ENCODE measurements around the gene PDLIM7.
A peak's percentile ranks its signal among the peaks of the same experiment; 100 is the strongest.

Gene PDLIM7

DNA sequence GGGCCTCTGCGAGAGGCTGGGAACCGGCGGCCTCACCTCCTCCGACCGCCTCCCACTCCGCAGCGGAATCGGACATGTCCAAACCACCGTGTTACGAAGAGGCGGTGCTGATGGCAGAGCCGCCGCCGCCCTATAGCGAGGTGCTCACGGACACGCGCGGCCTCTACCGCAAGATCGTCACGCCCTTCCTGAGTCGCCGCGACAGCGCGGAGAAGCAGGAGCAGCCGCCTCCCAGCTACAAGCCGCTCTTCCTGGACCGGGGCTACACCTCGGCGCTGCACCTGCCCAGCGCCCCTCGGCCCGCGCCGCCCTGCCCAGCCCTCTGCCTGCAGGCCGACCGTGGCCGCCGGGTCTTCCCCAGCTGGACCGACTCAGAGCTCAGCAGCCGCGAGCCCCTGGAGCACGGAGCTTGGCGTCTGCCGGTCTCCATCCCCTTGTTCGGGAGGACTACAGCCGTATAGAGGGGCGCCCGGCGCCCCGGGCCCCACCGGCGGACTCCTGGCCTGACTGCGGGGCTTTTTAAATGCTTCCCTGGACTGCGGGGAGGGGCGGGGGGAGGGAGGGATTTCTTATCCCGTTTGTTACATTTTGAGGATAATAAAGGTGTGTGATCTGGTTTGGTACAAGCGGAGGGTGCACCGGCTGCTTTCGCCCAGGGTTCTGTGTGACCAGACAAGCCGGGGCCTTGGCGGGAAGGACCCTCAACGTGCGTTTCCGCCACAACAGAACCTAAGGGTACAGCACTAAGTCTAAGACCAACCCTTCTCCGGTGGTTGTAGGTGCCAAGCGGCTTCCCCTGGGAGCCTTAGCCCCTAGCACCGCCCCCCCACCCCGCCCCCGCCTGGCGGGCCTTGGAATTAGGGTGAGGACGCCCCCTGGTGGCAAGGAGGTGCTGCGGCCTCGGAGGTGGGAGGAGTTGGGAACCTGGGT is 41.5 kb downstream of the PDLIM7 start:
- peak; percentile 98 for DNase-seq

DNA sequence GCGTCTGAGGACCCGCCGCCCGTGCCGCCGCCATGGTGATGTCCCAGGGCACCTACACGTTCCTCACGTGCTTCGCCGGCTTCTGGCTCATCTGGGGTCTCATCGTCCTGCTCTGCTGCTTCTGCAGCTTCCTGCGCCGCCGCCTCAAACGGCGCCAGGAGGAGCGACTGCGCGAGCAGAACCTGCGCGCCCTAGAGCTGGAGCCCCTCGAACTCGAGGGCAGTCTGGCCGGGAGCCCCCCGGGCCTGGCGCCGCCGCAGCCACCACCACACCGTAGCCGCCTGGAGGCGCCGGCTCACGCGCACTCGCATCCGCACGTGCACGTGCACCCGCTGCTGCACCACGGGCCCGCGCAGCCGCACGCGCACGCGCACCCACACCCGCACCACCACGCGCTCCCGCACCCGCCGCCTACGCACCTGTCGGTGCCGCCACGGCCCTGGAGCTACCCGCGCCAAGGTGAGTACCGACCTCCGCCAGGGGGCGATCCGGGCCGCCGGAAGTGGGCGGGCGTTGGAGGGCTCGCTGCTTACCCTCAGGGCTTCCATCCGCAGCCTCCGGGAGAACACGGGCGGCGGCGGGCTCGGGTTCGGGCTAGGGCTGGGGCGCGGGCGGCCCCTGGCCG is 42.3 kb downstream of the PDLIM7 start:
- peak; percentile 98 for DNase-seq

DNA sequence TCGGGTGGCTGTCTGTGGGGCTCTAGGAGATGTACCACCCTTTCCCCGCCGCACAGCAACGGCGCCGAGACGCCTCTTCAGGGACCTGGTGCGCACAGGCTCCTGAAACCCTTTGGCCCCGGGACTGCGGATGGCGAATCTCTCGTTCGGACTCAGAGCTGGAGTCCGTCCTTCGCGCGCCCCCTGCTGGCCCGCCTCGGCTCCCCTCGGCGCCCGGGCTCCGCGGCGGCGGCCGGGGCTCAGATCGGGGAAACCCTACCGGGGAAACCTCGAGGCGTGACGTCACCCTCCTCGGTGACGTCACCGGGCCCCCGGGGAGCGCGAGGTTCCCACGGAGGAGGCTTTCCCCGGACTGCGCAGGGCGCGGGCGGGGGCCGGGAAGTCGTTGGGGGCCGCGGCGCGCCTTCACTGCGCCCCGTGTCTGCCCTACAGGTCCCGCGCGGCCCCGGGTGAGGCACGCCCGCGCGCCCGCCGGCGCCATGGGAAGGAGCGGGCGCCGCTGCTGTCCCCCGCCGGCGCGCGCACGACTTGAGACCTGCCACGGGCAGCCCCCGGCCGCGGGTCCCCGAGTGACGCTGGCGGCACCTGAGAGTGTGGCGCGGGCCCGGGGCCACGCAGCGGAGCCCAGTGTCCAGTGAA is 42.9 kb downstream of the PDLIM7 start:
- peak; percentile 99 for DNase-seq

DNA sequence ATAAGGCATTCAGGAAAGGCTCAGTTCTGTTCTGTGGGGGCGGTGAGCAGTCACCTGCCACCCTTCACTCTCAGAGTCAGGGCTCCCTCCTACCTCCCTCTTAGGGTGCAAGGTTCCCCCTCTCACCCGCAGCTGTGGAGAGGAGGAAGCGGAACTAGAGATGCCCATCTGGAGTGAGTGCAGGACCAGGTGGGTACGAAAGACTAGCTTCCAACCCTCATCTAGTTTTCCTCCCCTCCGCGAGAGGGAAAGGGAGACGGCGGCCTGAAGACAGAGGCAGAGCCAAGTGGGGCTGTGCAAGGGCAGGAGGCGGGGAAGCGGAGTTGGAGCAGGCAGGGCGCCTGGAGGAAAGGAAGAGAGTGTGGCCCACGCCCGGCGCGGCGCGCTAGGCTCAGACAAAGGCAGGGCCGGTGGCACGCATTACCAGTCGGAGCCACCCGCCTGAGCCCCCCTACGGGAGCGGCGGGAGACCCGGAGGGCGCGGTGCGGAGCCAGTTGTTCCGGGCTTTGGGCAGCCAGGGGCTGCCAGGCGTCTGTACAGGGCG is 43.5 kb downstream of the PDLIM7 start:
- DNase-seq: no peak

DNA sequence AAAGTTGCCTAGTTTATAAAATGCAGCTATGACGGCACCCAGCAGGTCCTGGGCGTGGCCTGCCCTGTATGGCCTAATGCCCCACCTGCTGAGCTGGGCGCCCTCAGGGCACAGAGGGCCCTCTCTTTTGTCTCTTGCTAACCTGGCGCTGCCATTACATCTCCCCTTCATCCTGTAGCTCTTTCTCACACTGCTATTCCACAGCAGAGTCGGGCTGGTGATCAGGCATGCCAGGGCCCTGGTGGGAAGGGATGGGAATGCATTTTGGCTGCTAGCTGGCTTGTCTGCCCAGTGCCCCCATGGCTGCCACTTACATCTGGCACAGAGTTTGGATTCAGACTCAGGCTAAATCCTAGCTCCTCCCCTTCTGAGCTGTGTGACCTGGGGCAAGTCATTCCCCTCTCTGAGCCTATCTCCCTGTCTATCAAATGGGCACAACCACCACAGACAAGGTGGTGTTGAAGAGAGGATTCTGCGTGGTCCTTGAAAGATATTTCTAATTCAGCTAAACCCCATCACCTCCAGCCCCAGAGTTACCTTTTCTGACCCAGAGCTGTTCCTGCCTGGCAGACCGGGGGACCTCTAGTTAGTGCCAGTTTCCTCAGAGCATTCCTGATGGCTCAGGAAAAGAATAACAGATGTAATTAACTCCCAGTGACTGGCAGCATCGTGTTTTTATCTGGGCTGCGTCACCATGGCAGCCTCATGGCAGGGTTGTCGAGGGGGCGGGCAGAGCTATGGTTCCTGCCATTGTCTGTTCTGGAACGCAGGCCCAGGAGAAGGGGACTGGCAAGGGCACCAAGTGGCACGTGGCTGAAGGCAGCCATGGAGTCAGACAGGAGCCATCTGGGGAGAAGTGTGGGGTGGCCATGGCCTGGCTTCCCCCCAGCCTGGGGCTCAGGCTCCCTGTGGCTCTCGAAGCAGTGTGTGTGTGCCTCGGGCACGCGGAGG is 44.4 kb downstream of the PDLIM7 start:
- DNase-seq: no peak

DNA sequence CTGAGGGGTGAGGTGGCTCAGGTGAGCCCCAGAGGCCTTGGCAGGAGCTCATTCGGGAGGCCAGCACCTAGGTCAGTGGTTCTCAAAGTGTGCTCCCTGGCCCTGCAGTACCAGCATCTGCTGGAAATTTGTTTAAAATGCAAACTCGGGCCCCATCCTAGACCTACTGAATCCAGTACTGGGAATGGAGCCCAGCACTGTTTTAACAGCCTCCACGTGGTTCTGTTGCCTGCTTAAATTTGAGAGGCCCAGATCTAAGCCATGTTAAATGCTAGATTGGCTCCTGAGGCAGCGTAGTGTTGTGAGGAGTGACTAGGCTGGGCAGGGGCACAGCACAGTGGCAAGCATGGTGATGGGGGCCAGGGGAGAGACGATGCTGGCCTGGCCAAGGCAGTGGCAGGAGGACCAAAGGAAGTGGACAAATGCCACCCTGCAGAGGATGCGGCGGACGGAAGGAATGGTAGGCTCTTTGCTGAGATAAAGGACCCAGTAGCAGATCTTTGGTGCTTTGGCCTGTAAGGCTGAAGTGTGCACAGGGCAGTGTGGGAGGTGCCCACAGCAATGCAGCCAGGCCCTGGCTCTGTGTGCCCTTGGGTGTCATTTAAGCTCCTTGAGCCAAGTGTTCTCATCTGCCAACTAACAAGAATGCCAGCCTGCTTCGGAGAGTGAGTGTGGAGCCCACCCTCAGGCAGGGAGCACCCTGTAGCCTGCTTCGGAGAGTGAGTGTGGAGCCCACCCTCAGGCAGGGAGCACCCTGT is 46.6 kb downstream of the PDLIM7 start:
- DNase-seq: no peak

DNA sequence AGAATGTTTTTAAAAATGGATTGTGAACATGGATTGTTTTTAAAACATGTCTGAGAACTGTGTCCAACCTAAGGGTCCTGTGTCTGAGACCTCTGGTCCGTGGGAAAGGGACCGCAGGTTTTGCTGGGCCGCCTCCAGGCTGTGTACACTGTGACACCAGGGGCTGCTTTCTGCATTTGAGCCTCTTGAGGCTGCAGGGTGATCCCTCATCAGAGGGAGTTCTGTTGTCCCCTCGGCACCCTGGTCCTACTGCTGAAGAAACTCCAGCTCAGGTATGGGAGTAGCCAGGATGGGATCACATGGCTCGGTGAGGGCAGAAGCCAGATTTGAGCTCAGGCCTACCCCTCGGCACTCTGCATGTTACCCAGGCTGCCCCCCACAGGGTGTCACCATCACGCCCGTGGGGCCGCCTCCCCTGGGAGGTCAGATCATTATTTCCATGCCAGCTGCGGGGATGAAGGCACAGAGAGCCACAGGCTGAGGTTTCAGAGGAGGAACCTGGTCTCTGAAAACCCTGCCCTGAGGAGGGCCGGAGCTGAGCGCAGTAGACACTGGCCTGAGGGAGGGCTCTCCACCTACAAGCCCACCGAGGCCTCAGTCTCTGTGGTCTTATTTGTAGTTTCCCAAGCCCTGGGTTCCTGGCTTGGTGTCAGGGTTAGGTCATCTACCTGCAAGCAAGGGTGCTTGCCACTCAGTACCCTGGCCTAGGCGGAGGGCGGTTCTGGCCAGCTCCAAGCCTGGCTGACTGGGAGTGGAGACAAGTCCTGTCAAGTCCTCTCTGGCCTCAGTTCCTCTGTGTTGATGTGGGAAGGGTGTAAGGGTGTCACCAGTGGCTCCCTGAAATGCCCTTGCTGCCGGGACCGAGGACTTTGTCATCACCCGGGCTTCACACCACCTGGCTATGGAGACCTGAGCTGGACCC is 48.0 kb downstream of the PDLIM7 start:
- no peak for DNase-seq

DNA sequence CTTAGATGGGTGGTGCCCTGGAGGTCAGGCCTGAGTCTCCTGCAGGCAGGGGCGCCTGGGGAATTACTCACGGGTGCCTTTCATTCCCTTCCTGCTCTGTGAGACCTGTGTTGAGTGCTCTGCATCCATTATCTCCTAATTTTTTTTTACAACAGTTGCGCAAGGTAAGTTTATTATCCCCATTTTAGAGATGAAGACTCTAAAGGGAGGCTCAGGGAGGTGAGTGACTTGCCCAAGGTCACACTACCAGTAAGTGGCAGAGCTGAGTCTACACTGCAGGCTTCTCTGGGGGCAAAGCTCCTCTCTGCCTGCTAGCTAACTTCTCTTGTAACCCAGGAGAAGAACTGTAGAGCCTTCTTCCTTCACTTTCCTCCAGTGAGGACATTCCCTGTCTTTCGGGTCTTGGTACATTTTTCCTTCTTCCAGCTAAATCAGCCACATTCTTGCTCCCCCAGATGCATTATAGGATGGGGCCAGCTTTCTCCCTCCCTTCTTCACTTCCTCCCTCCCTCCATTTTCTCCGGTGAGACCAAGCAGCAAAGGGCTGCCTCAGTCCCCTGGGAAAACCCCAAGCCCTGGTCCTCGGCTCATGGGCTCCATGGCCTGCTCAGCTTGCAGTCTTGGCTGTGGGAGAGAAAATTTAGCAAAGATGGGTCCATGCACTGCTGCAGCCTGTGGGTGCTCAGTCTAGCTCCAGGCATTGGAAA is 49.0 kb downstream of the PDLIM7 start:
- DNase-seq: no peak

DNA sequence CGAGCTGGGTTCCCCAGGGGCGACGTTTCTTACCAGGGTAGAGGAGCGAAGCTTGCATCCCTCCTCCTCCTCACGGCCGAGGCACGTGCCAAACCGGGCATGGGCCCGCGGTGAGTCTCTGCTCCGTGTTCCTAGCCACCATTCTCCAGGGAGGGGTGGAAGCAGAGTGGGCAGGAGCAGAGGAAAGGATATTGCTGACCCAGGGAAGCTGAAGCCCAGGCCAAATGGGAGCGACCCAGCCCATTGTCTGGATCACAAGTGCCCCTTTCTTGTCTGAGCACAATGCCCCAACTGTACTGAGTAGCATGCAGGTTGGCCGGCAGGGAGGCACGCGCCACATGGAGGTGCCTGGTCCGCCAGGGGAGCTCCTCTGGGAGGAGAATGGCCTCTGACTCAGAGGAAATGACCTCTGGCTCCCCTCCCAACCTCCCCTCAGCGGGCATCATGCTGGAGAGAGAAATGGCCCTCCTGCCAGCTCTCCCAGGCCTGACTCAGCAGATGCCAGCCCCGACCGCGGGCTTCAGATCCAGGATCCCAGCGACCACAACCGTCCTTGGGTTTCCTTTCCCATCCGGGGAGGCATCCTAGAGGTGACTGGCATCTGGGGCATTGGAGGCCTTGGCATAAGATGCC is 49.7 kb downstream of the PDLIM7 start:
- DNase-seq: no peak

DNA sequence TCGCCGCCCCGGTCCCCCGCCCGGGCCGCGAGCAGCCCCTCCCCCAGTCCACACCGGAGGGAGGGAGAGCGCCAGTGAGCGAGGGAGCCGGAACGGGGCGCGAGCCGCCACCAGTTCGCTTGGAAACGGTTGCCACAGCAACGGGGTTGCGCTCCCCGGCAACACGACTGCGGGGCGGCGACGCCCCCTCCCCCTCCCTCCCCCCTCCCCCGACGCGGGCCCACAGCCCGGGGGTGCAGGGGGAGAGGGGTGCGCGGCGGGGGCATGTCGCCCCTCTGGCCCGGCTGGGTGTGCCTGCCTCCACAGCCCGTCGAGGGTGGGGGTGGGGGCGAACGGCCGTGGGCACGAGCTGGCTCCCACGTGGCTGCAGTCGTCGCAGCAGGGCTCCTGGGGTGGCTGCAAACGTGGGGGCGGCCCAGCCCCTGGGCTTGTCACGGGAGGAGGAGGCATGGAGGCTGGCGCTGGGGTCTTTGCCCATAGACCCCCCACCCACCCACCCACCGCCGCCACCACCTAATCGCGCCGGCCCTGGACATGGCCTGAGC is 50.3 kb downstream of the PDLIM7 start:
- peak; percentile 89 for DNase-seq

DNA sequence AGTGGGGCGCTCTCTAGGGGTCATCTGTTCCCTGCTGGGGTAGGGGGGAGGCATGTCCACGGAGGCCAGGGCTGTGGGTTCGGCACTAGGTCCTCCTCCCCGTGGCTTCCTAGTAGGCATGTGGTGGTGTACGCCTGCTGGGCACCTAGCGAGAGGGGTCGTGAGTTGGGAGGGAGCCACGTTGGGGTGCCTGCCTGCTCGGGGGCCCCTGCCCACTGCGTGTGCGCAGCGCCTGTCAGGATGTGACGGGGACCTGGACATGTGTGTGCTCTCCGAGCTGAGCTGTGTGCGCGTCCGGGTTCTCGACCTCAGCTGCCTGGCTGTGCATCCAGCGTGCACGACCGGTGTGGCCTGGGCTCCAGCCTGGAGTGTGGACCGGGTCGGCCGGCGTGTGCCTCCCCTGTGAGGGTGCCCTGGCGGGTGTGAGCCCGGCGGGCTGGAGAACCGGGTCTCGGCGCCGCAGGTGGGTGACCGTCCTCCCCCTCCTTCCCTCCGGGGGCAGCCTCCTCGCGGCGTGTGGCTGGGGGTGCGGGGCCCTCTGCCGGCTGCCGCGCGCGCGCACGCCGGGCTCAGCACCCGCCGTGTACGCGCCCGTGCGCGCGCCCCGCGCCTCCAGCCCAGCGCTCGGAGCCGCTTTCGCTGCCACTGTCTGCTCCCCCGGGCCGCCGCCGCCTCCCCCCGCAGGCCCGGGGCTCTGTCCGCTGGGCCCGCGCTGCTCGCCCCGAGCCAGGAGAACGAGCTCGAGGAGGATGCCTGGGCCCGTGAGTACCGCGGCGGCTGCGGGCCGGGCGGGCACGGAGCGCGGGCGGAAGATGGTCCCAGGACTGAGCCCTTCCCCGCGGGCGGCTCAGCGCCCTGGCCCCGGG is 51.0 kb downstream of the PDLIM7 start, which contains the start of gene PRR7:
Gene PRR7, plus strand, starts transcription at position 615 of the 866 bp plus-strand sequence. CDS start 8,254 bp downstream, outside the sequence.
- DNase-seq: peak; percentile 90

DNA sequence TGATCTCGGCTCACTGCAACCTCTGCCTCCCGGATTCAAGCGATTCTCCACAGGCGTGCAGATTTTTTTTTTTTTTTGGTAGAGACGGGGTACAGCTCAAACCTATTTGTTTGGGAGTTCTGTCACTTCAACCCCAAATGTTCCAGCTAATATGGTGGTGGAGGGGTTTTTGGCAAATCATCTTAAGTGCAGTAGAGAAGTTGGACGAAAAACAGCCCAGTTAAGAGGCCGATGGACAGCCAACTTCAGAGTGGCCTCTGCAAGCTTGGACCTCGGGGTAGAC is 51.5 kb downstream of the PDLIM7 start:
- no peak for DNase-seq

DNA sequence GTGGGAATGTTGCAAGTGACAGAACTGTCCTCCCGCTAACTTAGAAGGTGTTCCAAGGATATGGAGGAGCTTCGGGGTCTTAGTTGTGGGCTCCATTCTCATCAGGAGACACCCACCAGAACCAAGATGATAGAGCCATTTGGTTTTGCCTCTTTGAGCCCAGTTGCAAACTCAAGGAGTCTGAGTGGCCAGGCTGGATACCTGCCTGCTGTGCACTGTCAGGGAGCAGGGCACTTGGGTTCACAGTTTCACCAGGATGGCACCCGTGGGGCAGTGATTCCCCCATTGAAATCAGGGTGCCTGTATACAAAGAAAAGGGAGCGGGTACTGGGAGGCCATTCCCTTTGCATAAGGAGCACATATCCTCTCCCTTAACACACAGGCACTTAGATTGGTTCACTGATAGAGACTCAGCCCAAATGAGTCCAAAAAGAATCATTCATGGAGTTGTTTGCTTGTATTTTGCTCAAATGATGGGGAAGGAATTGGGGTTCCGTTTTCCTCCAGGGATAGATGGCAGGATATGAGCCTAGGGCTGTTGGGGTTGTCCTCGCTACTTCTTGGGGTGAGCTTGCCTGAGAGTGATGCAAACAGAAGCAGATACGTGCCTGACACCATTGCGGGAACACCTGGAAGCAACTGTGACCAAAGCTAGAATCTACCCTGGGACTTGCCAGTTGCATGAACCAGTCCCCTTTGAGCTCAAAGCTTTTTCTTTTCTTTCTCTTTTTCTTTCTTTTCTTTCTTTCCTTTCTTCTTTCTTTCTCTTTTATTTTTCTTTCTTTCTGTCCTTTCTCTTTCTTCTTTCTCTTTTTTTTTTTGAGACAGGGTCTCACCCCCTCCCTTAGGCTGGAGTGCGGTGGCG is 52.1 kb downstream of the PDLIM7 start:
- DNase-seq: no peak

DNA sequence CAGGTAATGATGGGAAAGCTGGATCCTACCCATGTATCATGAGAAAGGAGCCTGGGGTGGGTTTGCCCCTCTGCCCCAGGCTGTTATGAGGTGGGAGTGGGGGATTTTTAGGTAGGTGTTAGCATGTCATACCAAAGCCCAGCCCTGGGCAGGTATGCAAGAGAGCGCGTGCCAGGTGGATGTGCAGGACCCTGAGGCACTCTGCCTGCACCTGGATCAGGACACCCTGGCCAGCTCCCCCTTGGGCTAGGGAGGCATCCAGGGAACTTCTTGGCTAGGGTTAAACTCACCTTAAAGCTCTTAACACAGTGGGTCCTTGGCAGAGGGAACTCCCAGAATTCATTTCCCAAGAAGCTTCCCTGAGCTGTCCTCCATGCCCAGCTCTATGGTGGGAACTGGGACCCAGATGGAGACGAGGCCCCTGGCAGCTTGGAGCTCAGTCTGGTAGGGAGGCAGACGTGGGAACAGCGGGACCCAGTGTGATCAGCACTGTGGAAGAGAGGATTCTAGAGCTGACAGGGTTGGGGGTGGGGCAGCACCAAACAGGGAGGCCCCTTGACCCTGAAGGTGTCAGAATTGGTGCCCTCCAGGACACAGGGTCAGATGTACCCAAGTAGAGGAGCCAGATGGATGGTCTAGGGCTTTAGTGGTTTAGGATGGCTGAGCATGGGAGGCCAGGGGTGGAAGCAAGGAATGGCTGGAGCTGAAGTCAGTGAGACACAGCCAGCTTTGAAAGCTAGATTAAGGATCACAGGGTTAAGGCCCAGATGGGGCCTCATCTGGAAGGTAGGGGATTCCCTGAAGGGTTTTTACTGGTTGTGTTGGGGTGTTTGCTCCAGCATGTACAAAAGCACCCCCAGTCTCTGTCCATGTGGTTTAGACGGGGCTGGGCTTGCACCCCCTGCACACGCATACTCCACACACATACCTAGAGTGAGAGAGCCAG is 53.0 kb downstream of the PDLIM7 start:
- DNase-seq: no peak

DNA sequence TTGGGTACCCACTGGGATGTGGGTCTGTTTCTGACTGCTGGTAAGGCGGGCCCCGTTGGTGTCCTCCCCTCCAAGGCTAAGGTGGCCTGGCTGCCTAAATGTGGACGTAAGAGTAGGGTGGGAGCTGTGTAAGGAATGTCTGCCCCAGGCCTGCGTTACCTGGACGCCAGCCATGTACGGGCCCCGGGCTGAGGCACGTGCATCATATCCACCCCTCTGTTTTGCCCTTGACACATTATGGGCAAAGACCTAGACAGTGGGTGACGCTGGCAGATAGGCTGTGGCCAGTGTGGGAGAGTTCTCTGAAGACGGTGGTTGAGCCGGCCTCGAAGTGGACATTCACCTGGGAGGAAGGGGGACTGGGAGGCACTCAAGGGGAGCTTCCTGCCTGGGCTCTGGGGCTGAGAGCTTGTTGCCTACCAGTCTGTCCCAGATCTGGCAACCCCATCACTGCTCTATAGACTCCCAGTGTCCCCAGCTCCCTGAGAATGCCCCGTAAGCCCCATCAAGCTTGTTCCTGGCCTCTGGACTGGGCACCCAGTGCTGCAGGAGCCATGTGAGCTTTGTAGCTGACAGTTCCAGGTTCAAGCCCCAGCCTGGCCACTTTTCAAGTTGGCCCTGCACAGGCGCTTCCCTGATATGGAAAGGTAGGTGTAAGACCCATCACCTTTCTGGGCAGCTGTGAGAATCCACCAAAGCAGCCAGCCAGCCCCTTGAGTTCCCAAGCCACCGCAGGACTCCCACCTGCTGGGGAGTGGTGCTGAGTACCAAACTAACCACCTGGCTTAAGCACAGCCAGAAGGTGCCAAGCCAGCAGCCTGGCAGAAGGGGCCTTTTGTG is 54.0 kb downstream of the PDLIM7 start:
- no peak for DNase-seq

Measured in activated effector memory CD4-positive, alpha-beta T cell treated with anti-CD3 and anti-CD28 coated beads, Interleukin-2, amount 50 U/mL, for 16 hours (primary cell).